ENCODE measurements around the gene TUBGCP4.

Gene TUBGCP4

GRCh38 chr15:43408789-43409188 is 37.9 kb downstream of the TUBGCP4 start:
- ChIA-PET POLR2A (no interaction called here), CTCF (no interaction called here)
- H3K9me3 ChIP-seq (ENCODE audit: control insufficient read depth, insufficient read depth, low read depth, low read length): no peaks in the 10 kb centered on the region
- TF ChIP-seq ZNF433 (tag by site-specific recombination; IDR thresholded peaks at IDR 0.05; ENCODE audit: low read depth): no peak
- no peak for TF ChIP-seq MYNN (tag by site-specific recombination; IDR thresholded peaks at IDR 0.05; ENCODE audit: borderline replicate concordance)
- TF ChIP-seq ZNF354C (tag by site-specific recombination; IDR thresholded peaks at IDR 0.05; ENCODE audit: borderline replicate concordance, low read depth): no peak
- no peak for TF ChIP-seq ZNF449 (tag by site-specific recombination; IDR thresholded peaks at IDR 0.05)
- no peak for TF ChIP-seq ZBTB10 (tag by site-specific recombination; IDR thresholded peaks at IDR 0.05)
- no peak for TF ChIP-seq ZNF513 (tag by site-specific recombination; IDR thresholded peaks at IDR 0.05)
- TF ChIP-seq ZNF660 (tag by site-specific recombination; IDR thresholded peaks at IDR 0.05): no peak
- no peak for TF ChIP-seq ZNF2 (tag by site-specific recombination; IDR thresholded peaks at IDR 0.05)
- TF ChIP-seq ZNF629 (tag by site-specific recombination; IDR thresholded peaks at IDR 0.05): no peak
- TF ChIP-seq ZNF148 (tag by site-specific recombination; IDR thresholded peaks at IDR 0.05; ENCODE audit: borderline replicate concordance): no peak
- TF ChIP-seq ZNF664 (tag by site-specific recombination; IDR thresholded peaks at IDR 0.05): no peak
- no peak for TF ChIP-seq ZBTB8A (tag by site-specific recombination; IDR thresholded peaks at IDR 0.05)
- no peak for TF ChIP-seq ZNF292 (tag by site-specific recombination; IDR thresholded peaks at IDR 0.05; ENCODE audit: borderline replicate concordance, low read depth)
- TF ChIP-seq ZFP3 (tag by site-specific recombination; IDR thresholded peaks at IDR 0.05; ENCODE audit: low read depth): no peak
- TF ChIP-seq ZNF48 (tag by site-specific recombination; IDR thresholded peaks at IDR 0.05): no peak
- TF ChIP-seq ZFP37 (tag by site-specific recombination; IDR thresholded peaks at IDR 0.05): no peak
- no peak for TF ChIP-seq GLI2 (tag by site-specific recombination; IDR thresholded peaks at IDR 0.05; ENCODE audit: borderline replicate concordance, low read depth)
- TF ChIP-seq TCF7L2 (IDR thresholded peaks at IDR 0.05; ENCODE audit: borderline replicate concordance, low read depth, low read length): no peak
- no peak for TF ChIP-seq TSHZ1 (tag by site-specific recombination; IDR thresholded peaks at IDR 0.05; ENCODE audit: borderline replicate concordance)
- no peak overlapping the region for H3K27ac ChIP-seq (ENCODE audit: extremely low read depth, low read depth, low read length)
- peaks cover 15 to 82% of the 10 kb centered on the region in 2 experiments for H3K36me3 ChIP-seq (ENCODE audit: control insufficient read depth in 2 of 2, insufficient read depth in 1 of 2, low read length in 2 of 2)
- H3K4me3 ChIP-seq (ENCODE audit: low read depth, low read length): no peak overlapping the region
- H3K4me1 ChIP-seq (ENCODE audit: control insufficient read depth, insufficient read depth, low read length): no peaks in the 10 kb centered on the region

Measured in HEK293 (cell line).